Activated CD8-positive, alpha-beta memory T cell treated with anti-CD3 and anti-CD28 coated beads, Interleukin-2, amount 50 U/mL, for 24 hours (primary cell): ENCODE measurements around the gene FAM72D.
"Not testable (repeated sequence)": the region's sequence is repeated elsewhere in the genome, so short reads cannot be mapped to it uniquely, and the experiment has no call there.

Experiments
- DNase-seq: peaks from one replicate; pipeline ENCODE4 v3.0.0-alpha.2; 2020; ENCODE audit errors: extremely low read depth

FAM72D gene

DNA sequence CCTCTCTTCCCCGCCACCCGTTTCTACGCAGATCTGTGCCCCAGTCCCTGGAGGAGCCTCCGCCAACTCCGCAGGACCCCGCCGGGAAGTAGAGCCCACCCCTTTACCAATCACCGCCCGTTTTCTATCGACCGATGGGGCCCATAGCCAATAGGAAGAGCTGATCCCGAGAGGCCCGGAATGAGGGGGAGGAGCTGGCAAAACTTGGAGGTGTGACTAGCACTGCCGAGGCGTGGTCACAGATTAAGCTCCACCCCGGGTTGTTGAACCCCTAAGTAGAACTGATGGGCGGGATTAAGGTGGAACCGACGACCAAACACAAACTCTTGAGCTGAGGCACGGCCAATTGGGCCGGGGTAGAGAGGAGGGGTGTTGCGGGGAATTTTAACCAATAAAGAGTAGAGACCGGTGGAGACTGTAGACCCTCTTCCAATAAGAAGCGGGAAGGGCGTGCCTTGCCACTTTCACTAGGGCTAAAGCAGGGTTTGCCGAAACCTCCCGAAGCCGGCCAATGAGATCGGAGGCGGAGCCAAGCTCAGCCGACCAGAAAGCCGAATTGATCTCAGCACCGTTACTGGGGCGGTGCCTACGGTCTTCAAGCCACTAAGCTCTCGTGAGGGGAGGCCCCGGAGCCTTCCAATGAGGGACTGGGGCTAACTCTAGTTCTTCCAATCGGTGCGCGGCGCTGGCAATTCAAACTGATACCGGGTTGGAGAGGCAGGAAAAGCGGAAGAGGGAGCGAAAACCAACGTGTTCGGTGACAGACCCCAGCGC lies at the start of gene FAM72D, which contains the start of gene SRGAP2B:
Gene FAM72D (plus strand): TSS at position 691 of the 774 bp plus-strand sequence. CDS start 874 bp downstream, outside the sequence.
Gene SRGAP2B (minus strand): TSS at position 45 of the 774 bp plus-strand sequence. CDS start 2,427 bp downstream, outside the sequence.
- not testable (repeated sequence) for DNase-seq

DNA sequence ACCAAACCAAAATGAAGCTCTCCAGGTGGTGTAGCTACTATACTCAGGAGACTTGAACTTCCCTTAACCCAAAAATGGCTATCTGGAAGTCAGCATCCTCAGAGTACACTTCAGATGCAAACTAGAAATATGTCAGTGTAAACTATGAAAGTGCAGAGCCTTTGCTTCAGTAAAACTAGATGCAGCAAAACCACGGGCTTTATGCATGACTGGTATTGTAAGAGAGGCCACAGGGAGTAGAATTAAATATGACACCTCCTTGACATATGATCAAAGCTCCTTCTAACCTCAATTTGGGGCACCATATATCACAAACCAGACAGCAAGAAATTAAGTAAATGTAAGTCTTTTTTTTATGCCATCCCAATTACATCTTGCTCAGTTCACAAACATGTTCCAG lies 48.2 kb upstream of the FAM72D start:
- DNase-seq, result not testable (repeated sequence)

DNA sequence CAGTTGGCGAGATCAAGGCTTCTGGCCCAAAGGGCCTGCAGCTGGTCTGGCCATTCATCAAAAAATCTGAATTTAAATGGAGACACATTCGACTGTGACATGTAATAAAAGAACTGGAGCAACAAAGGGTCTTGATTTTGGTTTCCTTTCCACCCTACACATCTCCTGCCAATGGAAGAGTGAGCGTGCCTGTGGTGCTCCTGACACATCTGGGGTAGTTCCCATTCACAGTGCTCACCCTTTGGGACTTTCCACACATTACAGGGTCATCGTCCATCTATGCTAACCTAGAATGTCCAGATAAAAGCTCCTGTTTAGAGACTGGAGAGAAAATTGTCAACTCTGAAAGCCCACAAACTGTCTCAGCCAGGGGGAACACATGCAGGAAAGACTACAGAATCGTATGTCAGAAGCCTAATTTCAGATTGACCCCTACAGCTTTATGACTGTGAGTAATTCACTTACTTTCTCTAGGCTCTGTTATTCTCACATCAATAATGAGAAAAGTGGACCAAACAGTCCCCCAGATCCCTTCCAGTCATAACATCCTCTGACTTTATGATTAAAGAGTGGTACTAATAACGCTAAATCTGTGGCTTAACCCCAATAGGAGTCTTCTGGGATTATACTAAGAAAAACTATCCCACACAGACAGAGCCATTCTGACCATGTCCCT lies 47.5 kb upstream of the FAM72D start:
- DNase-seq, result not testable (repeated sequence)

DNA sequence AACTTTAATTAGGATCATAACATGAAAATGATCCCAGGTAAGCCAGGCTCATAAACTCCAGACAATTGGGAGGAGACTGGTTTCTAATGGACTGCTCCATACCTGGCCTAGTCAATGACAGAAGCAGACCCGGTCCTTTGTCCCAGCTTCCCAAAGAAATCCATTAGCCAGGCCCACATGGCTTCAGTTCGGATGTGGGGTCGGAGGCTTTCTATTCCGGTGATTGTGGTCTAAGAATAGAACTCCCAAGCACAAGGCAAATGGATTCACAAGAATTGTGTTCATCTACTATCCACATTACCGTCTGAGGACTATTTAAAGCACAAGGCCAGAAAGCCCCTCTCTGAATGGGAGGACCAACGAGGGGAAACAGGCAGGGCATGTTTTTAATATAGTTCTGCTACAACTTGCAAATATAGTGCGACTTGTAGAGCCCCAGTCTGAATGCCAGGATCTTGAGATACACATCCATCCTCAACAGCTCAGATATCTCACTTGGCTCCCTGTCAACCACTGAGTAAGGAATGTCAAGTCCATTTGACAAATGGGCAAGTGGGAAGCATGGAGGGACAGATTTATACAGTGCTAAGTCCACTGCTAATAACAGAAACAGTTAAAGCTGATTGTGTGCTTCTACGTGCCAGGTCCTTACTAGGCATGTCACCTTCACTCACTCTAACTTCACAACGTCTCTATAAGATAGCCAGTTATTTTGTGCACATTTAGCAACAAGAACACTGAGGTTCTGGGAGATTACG lies 43.6 kb upstream of the FAM72D start:
- not testable (repeated sequence) for DNase-seq

DNA sequence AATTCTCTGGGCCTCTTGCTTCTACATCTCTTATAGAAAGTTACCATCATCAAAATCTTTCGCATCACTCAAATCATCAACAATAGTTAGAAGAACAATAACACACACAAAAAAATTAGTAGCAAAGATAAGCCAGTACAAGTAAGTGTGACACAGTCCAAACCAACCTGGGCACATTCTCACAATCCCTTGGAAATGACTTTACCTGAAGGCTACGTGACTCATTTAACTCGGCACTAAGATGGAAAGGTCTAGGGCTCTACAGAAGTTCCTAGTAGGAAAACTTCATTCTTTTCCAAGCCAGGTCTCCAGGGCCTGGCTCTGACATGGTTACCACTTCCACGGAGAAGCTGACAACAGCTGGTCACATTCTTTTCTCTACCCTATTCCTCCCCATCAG lies 42.3 kb upstream of the FAM72D start:
- not testable (repeated sequence) for DNase-seq

DNA sequence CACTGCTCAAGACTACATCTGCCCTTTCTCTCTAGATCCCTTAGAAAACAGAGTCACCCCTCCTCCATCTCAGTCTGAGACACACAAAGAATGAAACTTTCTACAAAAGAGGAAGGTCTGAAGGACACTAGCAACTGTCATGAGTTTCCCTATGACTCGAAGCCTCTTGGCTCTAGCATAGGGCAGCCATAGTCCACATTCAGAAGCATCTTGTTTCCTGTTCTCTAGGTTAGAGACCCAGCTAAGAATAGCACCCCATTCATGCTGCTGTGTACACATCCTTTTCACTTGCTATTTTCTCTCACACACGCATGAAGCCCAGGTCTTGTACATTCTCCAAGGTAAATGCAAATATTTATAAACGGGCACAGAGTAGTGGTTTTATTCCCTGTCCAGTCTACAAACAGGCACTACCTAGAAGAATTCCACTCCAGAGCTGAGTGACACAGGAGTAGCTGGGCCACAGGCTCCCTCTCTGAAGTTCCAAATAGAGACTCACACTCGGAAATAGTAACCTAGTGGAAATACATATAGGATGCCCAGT lies 40.5 kb upstream of the FAM72D start:
- not testable (repeated sequence) for DNase-seq

DNA sequence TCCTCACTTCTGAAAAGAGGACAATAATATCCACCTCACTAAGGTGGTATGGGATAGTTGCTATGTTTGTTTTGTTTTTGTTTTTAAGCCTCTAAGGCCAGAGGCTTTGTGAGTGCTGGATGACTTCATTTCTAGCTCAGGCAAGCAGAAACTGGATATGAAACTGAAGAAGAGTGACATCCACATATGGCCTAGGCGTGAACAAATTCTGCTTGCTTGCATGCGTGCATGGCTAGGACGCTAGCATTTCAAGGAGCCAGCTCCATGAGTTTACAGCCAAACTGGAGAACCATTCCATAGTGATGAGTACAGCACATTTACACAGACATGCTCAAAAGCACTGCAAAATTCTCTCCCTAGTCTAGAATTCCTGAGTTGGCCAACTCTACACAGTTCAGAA lies 37.6 kb upstream of the FAM72D start:
- DNase-seq, result not testable (repeated sequence)

DNA sequence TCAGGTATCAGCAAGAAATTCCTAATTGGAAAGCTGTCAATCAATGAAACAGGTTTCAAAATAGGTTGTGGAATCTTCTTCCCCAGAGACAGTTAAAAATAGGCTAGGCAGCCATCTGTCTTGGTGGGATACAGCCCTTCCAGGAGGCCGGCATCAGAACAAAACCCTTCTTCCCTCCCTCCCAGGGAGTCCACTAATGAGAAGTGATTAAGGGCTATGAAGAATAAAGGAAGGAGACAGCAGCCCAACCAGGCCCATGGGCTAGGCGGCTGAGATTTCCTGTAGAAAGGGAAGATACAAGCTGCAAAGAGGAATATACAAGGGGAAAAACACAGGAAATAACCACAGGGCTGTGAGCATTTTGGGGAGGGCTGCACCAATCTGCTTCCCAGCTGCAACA lies 32.5 kb upstream of the FAM72D start:
- not testable (repeated sequence) for DNase-seq

DNA sequence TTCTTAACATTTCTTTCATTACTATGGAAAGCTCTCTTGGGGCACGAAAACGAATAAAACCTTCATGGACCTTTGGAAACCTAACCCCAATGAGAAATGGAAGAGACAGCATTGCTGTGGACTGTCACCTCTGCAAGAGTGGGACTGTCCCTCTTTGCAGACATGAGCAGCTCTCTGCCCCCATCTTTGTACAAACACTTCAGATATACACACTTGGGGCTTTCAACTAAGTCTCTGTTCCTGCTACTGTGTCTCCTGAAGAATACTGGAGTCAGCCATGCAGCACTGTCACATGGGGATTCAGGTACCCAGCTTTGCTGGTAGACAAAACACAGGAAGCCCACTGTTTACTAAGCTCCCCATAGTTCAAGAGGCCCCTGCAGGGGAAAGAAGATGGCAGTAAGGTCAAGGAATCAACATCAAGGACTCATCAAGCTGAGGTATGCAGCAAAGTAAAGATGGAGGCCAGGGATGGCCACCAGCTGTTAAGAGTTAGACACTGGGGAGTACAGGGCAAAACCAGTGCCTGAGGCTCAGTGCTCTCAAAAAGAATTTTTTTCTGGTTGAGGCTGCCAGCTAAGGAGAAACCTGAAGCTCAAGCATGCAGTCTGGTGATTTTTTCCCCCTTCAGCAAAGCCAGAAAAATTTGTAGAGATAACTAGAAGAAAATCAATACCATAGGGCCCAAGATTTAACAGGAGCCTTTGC lies 31.7 kb upstream of the FAM72D start:
- not testable (repeated sequence) for DNase-seq

DNA sequence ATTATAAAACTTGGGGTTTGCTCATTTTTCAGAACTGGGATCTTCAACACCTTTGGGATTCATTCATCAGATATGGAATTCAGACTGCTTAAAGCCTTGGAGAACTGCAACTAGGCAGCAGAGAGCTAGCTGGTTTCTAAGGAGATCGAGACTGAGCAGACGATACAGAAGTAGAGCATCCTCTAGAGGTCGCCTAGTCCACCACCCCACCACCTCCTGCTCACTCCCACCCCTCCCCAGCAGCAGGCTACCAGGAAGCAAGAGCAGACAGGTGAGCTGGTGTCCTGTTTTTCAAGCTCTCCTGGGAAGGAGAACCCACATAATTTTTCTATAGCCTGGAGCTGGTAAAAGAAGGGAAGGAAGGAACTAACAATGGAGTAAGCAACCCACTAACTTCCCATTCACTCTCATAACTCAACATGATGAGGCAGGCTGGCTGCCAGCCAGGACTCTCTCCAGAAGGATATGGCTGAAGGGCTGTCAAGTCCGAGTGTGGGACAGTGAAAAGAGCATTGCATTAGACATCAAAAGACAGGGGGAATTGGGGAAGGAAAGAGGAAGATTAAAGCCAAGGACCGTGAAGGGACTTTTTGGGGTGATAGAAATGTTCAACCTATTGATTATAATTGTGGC lies 30.5 kb upstream of the FAM72D start:
- DNase-seq, result not testable (repeated sequence)

DNA sequence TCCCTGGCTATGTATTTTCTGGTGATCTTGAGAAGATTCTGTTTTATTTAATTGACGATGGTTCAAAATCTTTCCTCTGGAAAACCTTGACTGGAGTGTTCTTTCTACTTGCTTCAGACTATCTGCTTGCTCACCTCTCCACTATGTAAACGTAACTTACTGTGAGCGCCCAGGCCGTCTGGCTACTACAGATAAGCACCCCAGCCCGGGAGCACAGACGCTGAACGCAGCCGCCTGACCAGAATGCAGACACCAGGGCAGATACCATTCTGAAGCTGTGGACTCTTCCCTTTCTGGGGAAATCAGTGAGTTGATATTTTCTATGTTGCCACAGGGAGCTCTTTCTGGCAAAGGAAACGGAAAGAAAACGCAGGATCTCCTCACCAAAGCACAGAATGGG lies 29.3 kb upstream of the FAM72D start:
- DNase-seq, result not testable (repeated sequence)

DNA sequence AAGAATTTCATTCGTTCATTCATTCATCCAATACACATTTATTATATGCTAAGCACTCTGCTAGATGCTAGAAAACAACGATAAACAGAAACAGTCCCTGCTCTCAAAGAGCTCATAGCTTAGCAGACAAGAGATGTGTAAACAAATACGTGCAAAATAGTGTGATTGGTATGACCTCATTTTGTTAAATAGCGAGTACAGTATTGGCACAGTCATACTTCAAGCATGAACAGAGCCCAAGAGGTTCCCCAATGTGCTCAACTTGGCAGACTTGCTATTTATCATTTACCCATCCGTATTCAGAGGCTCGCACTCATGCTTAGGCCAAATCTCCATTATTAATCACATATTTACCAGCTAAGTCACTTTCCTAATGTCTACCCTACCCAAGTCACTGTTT lies 24.2 kb upstream of the FAM72D start:
- DNase-seq, result not testable (repeated sequence)

DNA sequence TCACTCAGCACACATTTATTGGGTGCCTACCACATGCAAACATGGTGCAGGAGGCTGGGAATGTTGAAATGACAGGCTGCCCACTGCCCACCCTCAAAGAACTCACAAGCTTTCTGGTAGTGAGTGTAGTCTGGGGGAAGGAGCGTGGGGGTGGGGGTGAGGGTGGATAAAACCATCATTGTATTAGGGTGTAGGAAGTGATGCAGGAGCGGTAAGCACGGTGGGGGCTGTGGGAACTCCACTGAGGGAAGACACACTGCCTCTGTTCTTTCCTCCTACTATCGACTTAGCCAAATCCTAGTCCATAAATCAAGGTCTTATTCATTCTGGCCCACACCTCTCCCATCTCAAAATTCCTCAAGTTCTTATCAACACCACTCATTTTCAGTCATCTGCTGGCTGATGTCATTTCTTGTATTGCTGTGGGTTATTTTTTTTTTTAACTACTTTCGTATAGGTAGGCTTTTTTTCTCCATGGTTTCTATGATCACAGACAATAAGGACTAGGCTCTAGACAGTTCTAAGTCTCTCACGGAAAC lies 21.7 kb upstream of the FAM72D start:
- DNase-seq, result not testable (repeated sequence)

DNA sequence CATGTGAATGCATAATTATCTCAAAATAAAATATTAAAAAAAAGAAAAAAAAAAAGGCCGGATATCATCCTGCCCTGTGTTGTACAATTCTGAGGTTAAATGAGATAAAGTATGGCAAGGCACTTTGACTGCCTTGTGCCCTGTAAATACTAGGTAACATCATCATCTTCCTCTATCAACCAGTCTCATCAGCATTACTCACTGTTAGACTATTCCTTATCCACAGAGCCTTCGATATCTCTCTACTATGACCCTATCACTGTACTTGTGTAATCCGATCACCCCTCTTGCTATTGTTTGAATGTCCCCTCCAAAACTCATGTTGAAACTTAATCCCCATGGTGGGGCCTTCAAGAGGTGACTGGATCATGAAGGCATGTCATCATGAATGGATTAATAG lies 18.9 kb upstream of the FAM72D start:
- not testable (repeated sequence) for DNase-seq

DNA sequence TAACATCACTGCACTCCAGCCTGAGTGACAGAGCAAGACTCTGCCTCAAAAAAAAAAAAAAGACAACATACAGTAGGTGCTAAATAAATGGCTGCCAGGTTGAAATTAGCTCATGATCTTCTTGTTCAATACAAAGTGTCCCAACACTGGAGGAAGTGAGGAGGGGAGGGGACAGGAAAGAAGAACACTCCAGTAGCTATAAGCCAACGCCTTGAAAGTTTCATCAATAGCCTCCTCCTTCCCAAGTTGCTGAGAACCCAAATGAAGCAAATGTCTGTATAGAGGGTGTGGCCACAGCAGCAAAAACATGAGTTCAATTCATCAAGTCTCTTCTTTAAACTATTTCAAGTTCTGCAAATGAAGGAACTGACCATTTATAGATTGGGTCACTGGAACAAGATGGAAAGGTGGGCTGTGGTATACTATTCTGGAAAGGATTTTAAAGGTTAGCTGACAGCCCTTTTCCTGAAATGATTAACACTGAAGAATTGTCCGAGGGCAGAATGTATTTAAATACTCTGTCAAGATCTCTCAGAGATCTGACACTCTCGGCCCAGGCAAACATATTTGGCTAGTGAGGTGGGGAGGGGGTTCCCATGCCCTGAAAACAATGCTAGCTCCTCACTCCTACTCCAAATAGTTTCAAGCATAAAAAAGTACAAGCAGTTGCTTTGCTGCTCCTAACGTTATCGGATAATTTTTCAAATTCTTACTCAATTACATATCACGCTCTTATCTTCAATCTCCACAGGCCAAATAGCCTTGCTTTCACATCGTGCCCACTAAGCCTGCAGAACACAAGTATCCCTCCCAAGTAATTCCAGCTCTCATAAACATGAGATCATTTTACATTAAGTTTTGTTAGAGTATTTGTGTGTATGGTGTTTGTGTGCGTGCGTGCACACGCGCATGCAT lies 17.6 kb upstream of the FAM72D start:
- not testable (repeated sequence) for DNase-seq

DNA sequence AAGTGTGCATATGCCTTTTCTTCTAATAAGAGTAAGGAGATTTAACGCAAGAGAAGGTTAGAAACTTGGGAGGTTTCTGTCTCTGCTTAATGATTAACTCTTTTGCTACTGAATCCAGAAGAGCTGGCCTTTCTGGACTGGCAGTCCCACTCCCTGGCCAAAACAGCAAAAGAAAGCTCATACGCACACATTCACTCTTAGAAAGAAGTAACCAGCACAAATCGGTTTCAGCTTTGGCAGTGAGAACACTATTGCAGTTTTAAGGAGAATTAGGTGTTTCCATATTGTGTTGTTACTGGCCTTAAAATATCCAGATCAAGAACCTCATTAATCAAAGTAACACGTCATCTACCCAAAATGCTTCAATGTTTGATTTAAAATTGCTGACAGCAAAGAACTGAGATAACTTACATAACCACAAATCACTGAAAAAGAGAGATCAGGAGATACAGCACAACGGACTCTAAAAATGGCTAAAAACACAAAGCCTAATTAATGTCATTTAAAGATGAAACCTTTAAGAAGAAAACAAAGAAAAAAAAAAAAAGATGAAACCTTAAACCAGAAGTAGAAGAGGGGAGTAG lies 16.9 kb upstream of the FAM72D start:
- not testable (repeated sequence) for DNase-seq

DNA sequence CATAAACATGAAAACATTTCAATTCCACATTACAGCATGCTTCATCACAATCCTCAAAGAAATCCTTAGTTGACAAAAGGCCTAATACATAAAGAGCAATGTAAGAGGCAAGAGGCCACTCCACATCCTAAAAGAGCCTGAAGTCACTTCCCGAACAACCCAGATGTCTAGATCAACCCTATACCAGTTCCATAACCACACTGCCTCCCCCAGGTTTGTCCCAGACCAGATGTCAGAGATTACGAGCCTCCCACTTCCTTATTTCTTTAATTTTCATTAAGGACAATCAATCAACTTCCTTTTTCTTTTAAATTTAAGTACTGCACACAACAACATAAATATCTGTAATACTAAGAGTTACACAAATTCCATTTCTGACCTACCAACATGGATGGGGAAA lies 16.0 kb upstream of the FAM72D start:
- DNase-seq, result not testable (repeated sequence)

DNA sequence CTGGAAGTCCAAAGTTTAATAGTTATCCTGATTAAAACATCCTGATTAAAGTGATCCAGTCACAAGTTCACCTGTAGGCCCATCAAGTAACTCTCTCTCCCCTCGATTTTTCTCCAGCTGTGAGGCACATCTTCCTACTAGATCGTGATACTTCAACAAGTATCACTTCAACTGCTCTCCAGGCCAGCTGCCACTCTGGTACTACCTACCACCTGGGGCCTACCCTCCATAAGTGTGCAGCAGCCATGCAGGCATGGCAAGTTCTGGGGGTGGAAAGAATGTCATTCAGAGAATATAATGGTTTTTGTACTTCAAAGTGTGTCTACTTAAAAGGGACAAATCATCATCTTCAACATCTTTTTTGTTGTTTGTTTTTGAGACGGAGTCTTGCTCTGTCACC lies 15.6 kb upstream of the FAM72D start:
- DNase-seq, result not testable (repeated sequence)
